GM13976 (cell line): Measurements from ENCODE around the gene DMRT3.

ENCODE experiments used
- DNase-seq: peaks from one replicate; pipeline ENCODE4 v3.0.0; 2012; ENCODE audit warnings: low spot score
- CTCF ChIP-seq: IDR thresholded peaks from 2 replicates; pipeline ENCODE4 v1.5.1; 2012; ENCODE audit warnings: borderline replicate concordance, mild to moderate bottlenecking; ENCODE audit not compliant: insufficient read depth; ENCODE audit errors: extremely low read depth, missing control alignments, control extremely low read depth
- in situ Hi-C: fragments of 300-500 bp; cut with MboI; formaldehyde crosslinking; loops from one replicate; pipeline ENCODE4 v1.12.0; 2022; ENCODE audit warnings: low sequenced_read_pairs, mixed read lengths, inconsistent platforms; ENCODE audit not compliant: unreplicated experiment

Gene DMRT3

DNA sequence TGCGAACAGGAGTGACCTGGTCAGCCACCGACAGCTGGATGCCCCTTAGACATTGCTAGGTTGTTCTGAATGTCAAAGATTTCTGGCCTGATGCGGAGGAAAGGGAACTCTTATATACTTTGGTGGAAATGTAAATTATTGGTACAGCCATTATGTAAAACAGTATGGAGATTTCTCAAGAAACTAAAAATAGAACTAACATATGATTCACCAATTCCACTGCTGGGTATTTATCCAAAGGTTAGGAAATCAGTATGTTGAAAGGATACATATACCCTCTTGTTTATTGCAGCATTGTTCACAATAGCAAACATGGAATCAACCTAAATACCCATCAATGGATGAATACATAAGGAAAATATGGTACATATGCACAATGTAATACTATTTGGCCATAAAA is 31.8 kb downstream of the DMRT3 start:
- in situ Hi-C loops = loop anchor here (10.0 kb wide), 1 partner anchor 393 kb away; no protein-coding TSS in a partner anchor
- TF ChIP-seq CTCF = no peak

GRCh38 chr9:1009101-1009707 is 32.7 kb downstream of the DMRT3 start:
- in situ Hi-C loops = loop anchor here (10.0 kb wide), 1 partner anchor 394 kb away; no protein-coding TSS in a partner anchor
- DNase-seq = peak; percentile 72
- TF ChIP-seq CTCF = peak; percentile 95

More for the DNA sequence above, 31.8 kb downstream of the DMRT3 start:
- no peak for DNase-seq

- no peak for DNase-seq
- no peak for TF ChIP-seq CTCF
- in situ Hi-C loops = no loop called here
These were observed 36.6 kb downstream of the DMRT3 start for GRCh38 chr9:1013021-1013420.

DNA sequence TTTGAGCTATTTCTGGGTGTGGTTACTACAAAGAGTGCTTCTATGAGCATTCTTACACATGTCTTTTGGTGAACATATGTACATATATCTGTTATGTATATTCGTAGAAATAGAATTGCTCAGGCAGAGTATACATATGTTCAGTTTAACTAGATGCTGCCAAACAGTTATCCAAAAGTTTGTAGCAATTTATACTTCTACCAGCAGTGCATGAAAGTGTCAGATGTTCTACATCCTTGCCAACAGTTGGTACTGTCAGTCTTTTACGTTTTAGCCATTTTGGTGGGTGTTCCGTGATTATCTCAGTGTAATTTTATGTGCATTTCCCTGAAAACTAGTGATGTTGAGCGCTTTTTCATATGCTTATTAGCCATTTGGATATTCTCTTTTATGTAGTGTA is 37.8 kb downstream of the DMRT3 start:
- in situ Hi-C loops = no loop called here
- no peak for DNase-seq
- TF ChIP-seq CTCF = no peak

- DNase-seq = no peak
- no peak for TF ChIP-seq CTCF
- in situ Hi-C loops = no loop called here
These were observed 38.2 kb downstream of the DMRT3 start for GRCh38 chr9:1014640-1015039.

DNA sequence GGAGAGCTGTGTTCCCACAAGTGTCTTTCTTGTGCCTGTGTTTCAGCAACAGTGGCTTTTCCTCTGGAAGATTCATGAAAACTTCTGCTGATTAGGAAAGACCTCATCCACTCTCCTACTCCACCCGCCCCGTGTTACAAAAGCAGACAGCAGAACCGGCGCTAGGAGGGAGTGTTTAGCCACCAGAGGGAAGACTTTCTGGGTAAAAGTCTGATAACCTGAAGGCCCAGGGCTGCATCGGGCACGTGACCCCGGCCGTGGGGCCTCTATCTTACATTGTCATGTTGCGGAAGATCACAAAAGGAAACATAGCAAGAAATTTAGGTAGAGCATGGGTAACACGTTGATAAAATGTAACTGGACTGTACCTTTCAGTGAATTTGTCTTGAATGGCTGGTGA is 41.7 kb downstream of the DMRT3 start:
- DNase-seq = no peak
- no peak for TF ChIP-seq CTCF
- in situ Hi-C loops = no loop called here
